Cardiac fibroblast (primary cell): ENCODE data around the gene RHOXF2B.
A peak's percentile ranks its signal among the peaks of the same experiment; 100 is the strongest.
"Not testable (repeated sequence)": the region's sequence is repeated elsewhere in the genome, so short reads cannot be mapped to it uniquely, and the experiment has no call there.

Experiments
- DNase-seq, 2 donors: peaks; one replicate each; pipeline versions ENCODE4 v3.0.0 to v3.0.0-alpha.2; 2010; ENCODE audit warnings: low read depth in 2 of 2
- H3K4me3 ChIP-seq, 2 donors: replicated peaks in 1 of 2; 1 replicate in 1 of 2; 2 replicates in 1 of 2; pipeline ENCODE4 v1.5.1; 2011; ENCODE audit warnings: low read depth in 2 of 2, low read length in 2 of 2, mild to moderate bottlenecking in 2 of 2, moderate library complexity in 1 of 2
- TF ChIP-seq, protein P1 (sequence below): IDR thresholded peaks from one replicate; pipeline ENCODE4 v1.5.1; 2011; ENCODE audit warnings: low read depth, mild to moderate bottlenecking, low read length, inconsistent platforms

The RHOXF2B gene

DNA sequence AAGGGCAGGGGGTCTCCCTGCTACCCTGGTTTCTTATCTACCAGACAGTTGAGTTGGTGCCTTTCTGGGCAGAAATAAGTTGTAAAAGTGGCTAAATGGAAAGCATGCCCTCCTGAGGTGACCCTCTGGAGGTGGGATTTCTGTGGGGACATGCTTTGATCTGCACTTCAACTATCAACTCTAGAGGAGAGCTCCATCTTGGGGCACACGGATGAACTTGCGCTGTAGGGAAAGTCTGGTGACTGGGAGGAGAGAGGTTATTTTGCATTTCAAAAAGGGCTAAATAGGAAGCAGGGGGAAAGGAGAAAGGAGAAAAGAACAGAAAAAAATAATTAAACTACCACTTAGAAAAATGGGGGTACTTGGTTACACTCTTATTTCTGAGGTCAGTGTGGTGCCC is 12.7 kb upstream of the RHOXF2B start:
- TF ChIP-seq, protein P1, sequence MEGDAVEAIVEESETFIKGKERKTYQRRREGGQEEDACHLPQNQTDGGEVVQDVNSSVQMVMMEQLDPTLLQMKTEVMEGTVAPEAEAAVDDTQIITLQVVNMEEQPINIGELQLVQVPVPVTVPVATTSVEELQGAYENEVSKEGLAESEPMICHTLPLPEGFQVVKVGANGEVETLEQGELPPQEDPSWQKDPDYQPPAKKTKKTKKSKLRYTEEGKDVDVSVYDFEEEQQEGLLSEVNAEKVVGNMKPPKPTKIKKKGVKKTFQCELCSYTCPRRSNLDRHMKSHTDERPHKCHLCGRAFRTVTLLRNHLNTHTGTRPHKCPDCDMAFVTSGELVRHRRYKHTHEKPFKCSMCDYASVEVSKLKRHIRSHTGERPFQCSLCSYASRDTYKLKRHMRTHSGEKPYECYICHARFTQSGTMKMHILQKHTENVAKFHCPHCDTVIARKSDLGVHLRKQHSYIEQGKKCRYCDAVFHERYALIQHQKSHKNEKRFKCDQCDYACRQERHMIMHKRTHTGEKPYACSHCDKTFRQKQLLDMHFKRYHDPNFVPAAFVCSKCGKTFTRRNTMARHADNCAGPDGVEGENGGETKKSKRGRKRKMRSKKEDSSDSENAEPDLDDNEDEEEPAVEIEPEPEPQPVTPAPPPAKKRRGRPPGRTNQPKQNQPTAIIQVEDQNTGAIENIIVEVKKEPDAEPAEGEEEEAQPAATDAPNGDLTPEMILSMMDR = no peak
- no peak for DNase-seq
- H3K4me3 ChIP-seq = no peak overlapping the region

DNA sequence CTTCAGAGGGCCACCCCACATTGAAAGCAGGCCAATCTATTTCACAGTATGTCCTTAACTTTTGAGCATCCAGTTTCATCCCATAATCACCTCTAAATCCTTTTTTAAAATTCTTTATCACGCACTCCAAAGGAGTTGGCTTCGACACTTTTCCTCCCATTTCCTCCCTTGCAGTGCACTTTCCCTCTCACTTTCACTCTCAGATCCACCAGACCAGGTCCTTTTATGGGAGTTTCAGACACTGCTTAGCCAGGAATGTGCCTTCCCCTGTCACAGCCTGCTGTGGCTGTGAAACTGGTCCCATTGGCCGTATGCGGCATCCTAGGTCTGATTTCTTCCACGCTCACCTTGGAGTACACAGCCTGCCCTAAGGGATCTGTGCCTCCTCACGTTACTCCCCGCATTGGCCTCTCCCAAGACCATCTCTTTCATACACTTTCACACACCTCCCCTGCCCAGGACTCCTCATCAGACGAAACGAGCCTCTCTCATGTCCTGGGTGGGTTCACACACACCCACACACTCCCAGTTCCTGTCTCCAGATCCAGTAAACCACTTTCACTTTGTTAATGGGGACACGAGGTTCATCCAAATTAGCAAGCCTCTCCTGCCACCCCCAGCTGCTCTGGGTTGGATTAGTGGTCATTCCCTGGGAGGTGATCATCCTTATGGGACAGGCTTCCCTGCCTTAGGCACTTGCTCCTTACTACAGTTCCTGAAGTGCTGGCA is 10.0 kb upstream of the RHOXF2B start:
- TF ChIP-seq, protein P1 = no peak
- DNase-seq = no peak
- peak overlapping the region in 1 of 2 donors; percentile 21 for H3K4me3 ChIP-seq

DNA sequence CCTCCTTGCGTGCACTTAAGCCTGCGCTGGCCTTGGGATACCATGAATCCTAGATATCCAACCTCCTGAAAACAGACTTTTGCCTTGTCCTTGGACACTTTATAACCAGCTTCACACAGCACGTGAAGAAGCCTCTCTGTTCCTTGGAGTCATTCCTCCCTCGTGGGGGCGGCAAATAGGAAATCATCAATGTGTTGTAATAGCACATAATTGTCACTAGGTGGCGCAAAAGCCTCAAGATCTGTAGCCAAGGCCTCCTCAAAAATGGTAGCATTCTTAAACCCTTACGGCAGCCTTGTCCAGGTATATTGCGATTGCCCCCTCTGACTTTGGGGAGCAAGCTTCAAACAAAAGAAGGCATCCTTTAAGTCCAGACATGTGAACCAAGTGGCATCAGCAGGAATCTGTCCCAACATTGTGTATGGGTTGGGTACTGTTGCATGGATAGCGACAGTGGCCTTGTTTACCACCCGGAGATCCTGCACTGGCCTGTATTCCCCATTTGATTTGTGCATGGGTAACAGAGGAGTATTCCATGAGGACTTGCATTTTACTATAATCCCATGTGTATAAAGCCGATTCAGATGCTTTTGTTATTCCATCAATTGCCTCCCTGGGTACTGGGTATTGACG is 8.2 kb upstream of the RHOXF2B start:
- DNase-seq, H3K4me3 ChIP-seq: not testable (repeated sequence)

DNA sequence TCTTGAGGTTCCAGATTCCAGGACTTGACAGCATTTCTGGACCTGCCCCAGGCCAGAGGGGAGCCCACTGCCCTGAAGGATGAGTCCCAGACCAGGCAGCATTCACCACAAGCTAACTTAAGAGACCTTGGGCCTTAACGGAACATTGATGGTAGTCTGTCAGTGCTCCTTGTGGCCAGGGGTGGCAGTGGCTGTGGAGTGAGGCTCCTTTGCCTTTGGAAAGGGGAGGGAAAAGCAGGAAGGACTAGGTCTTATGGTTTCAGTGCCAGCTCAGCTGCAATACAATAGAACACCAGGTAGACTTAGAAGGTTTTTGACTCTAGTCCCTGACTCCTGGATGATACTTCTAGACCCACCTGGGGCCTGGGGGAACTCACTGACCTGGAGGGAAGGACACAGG is 11.3 kb downstream of the RHOXF2B start:
- not testable (repeated sequence) for H3K4me3 ChIP-seq, DNase-seq

DNA sequence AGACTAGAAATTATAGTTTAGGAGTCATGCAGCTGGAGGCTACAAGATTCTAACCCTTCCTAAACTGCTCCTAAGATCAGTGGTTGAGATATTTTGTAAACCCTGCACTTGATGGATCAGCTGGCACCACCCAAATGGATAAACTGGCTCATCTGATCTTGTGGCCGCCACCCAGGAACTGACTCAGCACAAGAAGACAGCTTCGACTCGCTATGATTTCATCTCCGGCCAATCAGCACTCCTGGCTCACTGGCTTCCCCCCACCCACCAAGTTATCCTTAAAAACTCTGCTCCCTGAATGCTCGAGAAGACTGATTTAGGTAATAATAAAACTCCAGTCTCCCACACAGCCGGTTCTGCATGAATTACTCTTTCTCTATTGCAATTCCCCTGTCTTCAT is 34.8 kb downstream of the RHOXF2B start:
- not testable (repeated sequence) for H3K4me3 ChIP-seq, DNase-seq

DNA sequence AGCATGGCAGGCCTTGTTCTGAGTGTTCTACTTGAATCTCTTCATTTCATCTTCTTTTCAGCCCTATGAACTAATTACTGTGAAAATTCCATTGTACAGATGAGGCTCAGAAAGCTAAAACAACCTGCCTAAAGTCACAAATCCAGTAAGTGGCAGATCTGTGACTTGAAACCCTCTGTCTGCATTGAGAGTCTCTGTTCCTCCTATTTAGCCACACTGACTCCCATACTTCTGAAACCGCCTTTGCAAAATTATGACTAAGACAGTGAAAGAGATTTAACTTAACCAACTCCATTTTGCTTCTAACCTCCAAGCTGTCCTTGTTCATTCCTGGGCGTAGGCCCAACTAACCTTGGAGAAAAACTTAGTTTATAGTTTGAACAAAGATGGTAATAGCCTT is 35.2 kb downstream of the RHOXF2B start:
- DNase-seq = not testable (repeated sequence)

DNA sequence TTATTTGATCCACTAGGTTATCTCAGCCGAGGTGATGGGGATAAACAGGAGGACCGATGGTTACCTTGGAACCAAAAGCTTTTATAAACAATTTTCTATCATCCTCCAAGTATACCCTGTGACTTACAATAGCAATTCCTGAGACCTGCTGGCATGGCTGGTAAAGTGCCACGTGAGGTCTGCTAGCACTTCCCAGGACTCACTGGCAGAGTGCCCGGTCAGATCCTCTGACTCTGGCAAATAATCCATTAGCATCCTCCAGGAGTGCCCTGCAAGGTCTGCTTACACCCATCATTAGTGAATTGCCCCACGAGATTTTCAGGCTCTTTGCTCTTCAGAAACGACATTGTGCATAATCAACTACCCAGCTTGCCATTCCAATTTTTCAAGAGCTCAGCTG is 37.3 kb downstream of the RHOXF2B start:
- H3K4me3 ChIP-seq, DNase-seq: not testable (repeated sequence)

More for the DNA sequence above, 35.2 kb downstream of the RHOXF2B start:
- H3K4me3 ChIP-seq = not testable (repeated sequence)

DNA sequence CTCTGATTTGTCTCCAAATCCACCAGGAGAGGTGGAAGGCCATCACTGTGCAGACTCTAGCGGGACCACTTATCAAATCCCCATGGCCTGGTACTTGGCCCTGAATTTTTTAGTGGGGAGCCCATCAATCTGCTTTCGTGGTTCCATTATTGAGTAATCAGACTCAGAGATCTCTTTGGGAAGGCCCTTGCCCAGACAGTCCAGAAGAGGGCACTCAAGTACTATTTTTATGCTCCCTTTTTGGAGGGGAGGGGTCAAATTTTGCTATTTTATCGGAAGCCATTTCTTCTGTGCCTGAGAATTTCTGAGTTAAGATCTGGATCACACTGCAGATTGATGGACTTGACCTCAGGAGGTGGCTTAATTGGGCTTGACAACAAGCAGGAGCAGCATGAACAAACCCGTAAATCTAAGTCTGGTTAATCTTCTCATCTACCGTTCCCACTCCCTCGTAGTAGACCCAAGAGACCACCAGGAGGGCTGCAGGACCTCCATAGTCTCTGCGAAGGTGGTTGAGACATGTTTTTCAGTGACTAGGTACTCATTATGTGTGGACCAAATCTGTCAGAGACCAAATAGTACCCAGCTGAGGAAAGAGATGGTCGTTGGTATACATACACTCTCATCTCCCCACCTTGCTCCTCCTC is 38.3 kb downstream of the RHOXF2B start:
- not testable (repeated sequence) for DNase-seq, H3K4me3 ChIP-seq

DNA sequence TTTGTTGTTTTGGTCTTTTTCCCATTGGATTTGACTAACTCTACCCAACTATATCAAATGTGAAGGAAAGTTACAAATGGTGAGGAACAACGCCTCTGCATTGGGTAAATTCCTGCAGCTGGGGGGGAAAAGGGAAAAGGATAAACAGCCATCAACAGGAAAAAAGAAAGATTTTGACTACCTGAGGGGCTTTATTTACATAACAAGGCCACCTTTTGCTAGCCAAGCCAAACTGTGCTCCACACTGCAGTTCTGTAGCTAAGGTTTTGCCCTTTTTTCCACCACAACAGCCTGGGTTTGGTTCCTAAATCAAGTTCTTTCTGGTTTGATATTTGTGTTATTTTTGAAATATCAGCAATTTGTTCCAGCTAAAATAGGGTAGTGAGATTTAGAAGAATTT is 40.8 kb downstream of the RHOXF2B start:
- DNase-seq = no peak
- TF ChIP-seq, protein P1 = no peak
- no peak overlapping the region for H3K4me3 ChIP-seq

DNA sequence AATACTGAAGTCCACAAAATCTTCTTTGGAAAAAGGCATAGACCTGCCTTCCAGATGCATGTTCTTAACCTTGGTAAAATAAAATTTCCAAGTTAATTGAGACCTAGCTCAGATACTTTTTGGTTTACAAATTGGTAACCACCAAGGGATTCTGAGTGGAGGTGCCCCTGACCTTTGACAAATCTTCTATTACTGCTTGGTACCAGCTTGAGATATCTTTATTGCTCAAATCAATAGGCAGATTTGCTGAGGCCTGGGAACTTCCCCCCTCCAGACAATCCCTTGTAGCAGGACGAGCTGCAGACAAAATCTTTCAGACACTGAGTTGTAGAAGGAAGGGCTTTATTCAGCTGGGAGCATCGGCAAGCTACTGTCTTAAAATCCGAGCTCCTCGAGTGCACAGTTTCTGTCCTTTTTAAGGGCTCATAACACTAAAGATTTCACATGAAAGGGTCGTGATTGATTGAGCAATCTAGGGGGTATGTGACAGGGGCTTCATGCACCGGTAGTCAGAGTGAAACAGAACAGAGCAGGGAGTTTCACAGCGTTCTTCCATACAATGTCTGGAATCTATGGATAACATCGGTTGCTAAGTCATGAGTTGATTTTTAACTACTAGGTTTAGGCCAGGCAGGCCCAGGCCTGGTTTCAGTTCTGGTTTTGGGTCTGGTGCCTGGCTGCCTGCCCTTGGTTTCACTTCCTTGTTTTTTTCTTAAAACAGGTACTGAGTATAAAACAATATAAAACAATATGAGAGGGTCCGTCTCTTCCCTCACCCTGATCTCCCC is 41.8 kb downstream of the RHOXF2B start:
- DNase-seq, H3K4me3 ChIP-seq: not testable (repeated sequence)
